ENCODE results near the gene BRICD5.

The BRICD5 gene

DNA sequence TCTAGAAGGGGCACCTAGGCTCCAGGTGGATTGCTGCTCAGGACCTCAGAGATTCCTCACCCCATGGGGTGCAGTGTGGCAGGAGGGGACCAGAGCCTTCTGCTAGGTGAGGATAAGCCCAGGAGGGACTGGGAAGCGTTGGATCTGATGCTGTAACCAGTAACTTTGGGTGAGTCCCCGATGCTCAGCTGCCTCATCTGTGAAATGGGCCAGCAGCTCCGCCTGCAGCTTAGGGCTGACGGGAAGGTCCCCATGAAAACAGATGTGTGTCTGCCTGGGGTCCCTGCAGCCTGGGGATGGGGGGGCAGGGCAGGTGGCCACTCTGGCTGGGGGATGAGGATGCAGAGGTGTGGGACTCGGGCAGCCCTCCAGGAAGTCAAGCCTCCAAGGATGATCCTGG, 11.6 kb downstream of the BRICD5 start:
- no peak for DNase-seq (ENCODE audit: low read depth)

DNA sequence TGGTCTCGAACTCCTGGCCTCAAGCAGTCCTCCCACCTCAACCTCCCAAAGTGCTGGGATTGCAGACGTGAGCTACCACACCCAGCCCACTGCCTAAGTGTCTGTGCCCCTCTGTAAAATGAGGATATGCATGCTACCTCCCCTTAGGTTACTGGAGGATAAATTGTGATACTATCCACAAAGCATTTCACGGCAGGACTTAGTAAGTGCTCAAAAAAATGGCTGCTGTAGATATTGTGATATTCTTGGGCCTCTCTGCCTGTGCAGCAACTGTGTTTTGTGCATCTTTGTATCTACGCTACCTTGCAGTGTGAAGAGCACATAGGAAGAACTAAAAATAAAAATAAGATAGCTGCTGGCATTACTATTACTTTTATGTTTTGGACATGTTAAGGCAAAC, 12.4 kb downstream of the BRICD5 start:
- DNase-seq (ENCODE audit: low read depth) = no peak

GRCh38 chr16:2197765-2198164, 12.9 kb downstream of the BRICD5 start:
- DNase-seq (ENCODE audit: low read depth) = no peak

GRCh38 chr16:2196981-2197511, 13.6 kb downstream of the BRICD5 start:
- no peak for DNase-seq (ENCODE audit: low read depth)

GRCh38 chr16:2196162-2196980, 14.3 kb downstream of the BRICD5 start, which contains the start of gene CASKIN1:
TSS of gene CASKIN1 (minus strand) at chr16:2196605. CDS start at chr16:2196432, 173 bp downstream.
- DNase-seq (ENCODE audit: low read depth) = no peak

- DNase-seq (ENCODE audit: low read depth) = no peak
These were observed 15.1 kb downstream of the BRICD5 start for GRCh38 chr16:2195322-2196161.

DNA sequence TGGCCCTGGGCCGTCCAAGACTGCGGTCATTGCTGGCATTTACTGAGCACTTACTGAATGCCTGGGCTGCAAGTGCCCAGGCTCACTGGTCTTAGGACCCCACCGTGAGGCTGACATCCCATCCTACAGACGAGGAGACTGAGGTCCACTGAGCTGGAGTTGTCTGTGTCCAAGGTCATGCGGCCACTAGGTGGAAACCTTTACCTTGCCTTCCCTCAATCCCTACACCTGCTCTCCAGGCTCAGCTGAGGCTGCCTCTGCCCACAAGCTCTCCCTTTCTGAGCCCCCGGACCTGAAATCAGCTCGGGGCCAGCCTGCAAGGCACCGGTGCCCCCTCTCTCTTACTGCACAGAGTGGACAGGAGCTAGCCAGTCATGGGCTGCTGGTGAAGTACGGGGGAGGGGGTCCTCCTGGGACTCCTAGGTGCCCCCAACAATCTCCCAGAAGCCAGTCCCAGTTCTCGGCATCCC, 15.8 kb downstream of the BRICD5 start:
- no peak for DNase-seq (ENCODE audit: low read depth)

GRCh38 chr16:2194166-2194834, 16.4 kb downstream of the BRICD5 start:
- no peak for DNase-seq (ENCODE audit: low read depth)

DNA sequence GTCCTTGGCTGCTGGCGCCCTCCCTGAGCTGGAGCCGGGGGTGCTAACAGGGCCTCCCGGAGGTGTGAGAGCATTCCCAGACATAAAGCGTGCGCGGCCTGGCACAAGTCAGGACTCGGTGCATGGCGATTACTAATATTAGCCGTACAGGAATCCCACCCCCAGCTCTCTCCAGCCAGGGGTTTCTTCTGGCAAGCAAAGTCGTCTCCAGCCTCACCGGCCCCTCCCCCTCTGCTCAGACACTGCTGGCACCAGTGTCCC, 19.3 kb downstream of the BRICD5 start:
- no peak for DNase-seq (ENCODE audit: low read depth)

- no peak for DNase-seq (ENCODE audit: low read depth)
These were observed 19.8 kb downstream of the BRICD5 start for GRCh38 chr16:2190659-2191445.

GRCh38 chr16:2190002-2190658, 20.5 kb downstream of the BRICD5 start:
- no peak for DNase-seq (ENCODE audit: low read depth)

DNA sequence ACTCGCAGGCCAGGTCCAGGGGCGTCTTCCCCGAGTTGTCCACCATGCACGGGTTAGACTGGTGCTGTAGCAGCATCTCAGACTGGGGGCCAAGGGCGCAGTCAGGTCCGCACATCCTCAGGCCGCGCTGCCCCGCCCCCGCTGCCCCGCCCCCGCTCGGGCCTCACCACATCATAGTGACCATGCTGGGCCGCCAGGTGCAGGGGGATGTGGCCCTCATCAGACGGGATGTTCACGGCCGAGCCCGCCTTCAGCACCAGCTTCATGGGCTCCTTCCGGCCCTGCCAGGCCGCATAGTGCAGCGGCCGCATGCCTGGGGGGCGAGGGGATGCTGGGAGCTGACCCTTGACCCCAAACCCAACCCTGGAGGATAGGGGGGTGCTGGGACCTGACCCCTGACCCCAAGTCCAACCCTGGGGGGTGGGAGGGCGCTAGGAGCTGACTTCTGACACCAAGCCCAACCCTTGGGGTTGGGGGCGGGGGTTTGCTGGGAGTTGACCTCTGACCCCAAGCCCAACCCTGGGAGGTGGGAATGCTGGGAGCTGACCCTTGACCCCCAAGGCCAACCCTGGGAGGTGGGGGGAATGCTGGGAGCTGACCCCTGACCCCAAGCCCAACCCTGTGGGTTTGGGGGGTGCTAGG, 21.3 kb downstream of the BRICD5 start:
- no peak for DNase-seq (ENCODE audit: low read depth)

GRCh38 chr16:2188395-2188794, 22.3 kb downstream of the BRICD5 start:
- no peak for DNase-seq (ENCODE audit: low read depth)

GRCh38 chr16:2187212-2187611, 23.5 kb downstream of the BRICD5 start:
- no peak for DNase-seq (ENCODE audit: low read depth)

- DNase-seq (ENCODE audit: low read depth) = no peak
These were observed 24.2 kb downstream of the BRICD5 start for GRCh38 chr16:2186505-2186904.

- DNase-seq (ENCODE audit: low read depth) = no peak
These were observed 24.6 kb downstream of the BRICD5 start for GRCh38 chr16:2186064-2186463.

GRCh38 chr16:2184962-2185361, 25.7 kb downstream of the BRICD5 start:
- no peak for DNase-seq (ENCODE audit: low read depth)

DNA sequence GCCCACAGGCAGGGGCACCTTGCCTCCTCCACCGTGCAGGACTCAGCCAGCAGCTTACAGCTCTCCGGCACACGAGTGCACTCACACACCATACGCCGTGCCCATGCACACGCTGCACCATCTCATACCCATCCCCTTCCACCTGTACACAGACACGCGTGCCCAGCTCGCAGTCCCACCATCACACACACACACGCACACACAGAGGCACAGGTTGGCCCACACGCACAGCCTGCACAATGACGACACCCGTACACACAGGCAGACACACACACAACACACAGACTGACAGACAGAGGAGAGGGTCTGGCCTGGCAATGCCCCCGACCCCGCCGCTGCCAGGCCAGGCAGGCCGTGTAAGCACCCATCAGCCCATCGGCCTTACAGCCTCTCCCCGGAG, 26.3 kb downstream of the BRICD5 start:
- DNase-seq (ENCODE audit: low read depth) = no peak

DNA sequence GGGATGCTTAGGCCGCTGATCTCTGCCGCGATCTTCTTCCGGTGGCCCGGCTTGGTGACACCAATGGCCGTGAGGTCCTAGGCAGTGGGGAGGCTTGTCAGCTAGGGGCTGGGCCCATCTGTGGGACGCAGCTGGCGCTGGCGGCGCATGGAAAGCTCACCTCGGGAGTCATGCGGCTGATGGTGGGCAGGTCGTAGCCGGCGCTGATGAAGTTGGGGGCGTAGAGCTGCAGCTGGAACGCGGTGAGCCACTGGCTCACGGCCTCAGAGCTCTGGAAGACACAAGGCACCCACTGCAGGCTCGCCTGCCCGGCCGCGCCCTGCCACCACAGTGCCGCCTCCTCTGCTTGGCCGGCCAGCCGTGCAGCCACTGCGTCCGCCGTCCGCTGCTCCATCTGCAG, 27.0 kb downstream of the BRICD5 start:
- DNase-seq (ENCODE audit: low read depth) = no peak

- DNase-seq (ENCODE audit: low read depth) = no peak
These were observed 28.7 kb downstream of the BRICD5 start for GRCh38 chr16:2181952-2182351.

All from GM04504 (cell line).